Thymus (tissue), 11 donors: ENCODE results near the gene TBC1D14. TPM values are rescaled to one million over a fixed set of nuclear protein-coding genes. Genes with fewer than 3 reads are reported as not detected.

Experiments used
- DNase-seq, 9 donors: peaks; one replicate each; pipeline ENCODE4 v3.0.0-alpha.2; 2013; ENCODE audit warnings: low spot score in 9 of 9, low read depth in 6 of 9, missing footprints in 1 of 9
- H3K27ac ChIP-seq, 2 donors: one replicate each; pipeline ENCODE4 v1.5.1; 2013; ENCODE audit warnings: control low read depth in 1 of 2, low read depth in 1 of 2, low read length in 1 of 2, mild to moderate bottlenecking in 1 of 2, moderate library complexity in 1 of 2
- H3K27me3 ChIP-seq, 2 donors: one replicate each; pipeline ENCODE4 v1.5.1; 2013; ENCODE audit warnings: low read length in 1 of 2; ENCODE audit not compliant: control insufficient read depth in 2 of 2, insufficient read depth in 1 of 2
- H3K36me3 ChIP-seq, 2 donors: one replicate each; pipeline ENCODE4 v1.5.1; 2013; ENCODE audit warnings: low read length in 1 of 2, mild to moderate bottlenecking in 1 of 2, moderate library complexity in 1 of 2; ENCODE audit not compliant: control insufficient read depth in 2 of 2, insufficient read depth in 2 of 2
- H3K4me1 ChIP-seq, 2 donors: one replicate each; pipeline ENCODE4 v1.5.1; 2013; ENCODE audit warnings: low read length in 2 of 2; ENCODE audit not compliant: control insufficient read depth in 2 of 2, insufficient read depth in 2 of 2
- H3K4me3 ChIP-seq, 2 donors: one replicate each; pipeline ENCODE4 v1.5.1; 2013; ENCODE audit warnings: low read length in 2 of 2, control low read depth in 1 of 2, mild to moderate bottlenecking in 1 of 2
- H3K9me3 ChIP-seq, 2 donors: one replicate each; pipeline ENCODE4 v1.5.1; 2013; ENCODE audit warnings: low read length in 1 of 2, mild to moderate bottlenecking in 1 of 2; ENCODE audit not compliant: control insufficient read depth in 2 of 2, insufficient read depth in 1 of 2
- WGBS: extraction: QIAGEN DNeasy Blood & Tissue Kit; methylation state at CpG from one replicate; pipeline ENCODE4 v1.1.7; 2013; 5-methylcytosine and 5-hydroxymethylcytosine counted together
- polyA plus RNA-seq: library from polyadenylated mRNA; stranded (reverse); fragments of 200-250 nt; gene quantifications from one replicate; pipeline ENCODE4 v1.2.3, GENCODE V29; 2013
- total RNA-seq: library from RNA; stranded (reverse); fragments of 120-200 nt; gene quantifications from one replicate; pipeline ENCODE4 v1.2.4, GENCODE V29; 2013
- donor health status: healthy.

Gene TBC1D14
- total and polyA plus RNA-seq, 2 donors, result 28.4 to 59.6 TPM

DNA sequence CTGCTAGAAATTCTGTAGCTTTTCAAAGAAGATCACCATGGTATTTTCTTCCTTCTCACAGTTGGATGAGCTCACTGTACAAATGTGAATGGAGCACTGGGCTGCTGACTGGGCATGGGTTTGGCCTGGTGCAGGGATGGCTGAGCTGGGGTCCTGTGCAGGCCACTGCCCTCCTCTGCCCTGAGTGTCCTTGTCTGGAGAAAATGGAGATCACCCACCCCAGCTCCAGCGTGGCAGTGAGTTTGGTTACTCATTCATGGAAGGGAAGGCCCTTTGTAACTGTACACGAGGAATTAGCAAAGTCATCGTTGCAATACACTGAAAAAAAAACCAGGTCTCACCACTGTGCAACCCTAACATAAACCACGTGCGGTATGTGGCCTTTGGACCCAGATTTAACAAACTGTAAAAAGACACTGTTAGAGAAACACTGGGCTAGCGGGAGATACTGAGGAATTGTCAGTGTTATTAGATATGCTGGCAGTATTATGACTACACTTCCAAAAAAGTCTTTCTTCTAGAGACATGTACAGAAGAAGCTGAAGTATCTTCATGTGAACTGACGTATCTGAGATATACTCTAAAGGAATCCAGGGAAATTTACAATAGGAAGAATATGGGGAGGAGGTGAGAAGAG lies 16.1 kb upstream of the TBC1D14 start:
- Histone ChIP-seq H3K27me3 (no peaks in the 10 kb centered on the region), H3K4me3 (no peak overlapping the region), H3K27ac (no peak overlapping the region), H3K4me1 (peaks cover 6 to 16% of the 10 kb centered on the region in 2 donors), H3K9me3 (peaks cover 4 to 27% of the 10 kb centered on the region in 2 donors), H3K36me3 (no peaks in the 10 kb centered on the region)
- no peak for DNase-seq
- WGBS, result 32% methylated on average over 7 of the region's 7 CpGs

DNA sequence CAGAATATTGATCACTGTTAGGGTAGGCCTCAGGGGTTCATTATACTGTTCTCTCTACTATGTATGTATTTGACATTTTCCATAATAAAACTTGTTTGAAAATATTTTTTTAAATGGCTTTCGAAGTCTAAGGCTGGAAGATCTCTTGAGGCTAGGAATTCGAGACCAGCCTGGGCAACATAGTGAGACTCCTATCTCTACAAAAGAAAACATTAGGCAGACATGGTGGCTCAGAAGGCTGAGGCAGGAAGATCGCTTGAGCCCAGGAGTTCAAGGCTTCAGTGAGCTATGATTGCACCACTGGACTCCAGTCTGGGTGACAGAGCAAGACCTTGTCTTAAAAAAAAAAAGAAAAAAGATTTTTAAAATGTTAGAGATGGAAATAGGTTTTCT lies 15.5 kb upstream of the TBC1D14 start:
- peaks cover 4 to 22% of the 10 kb centered on the region in 2 donors for H3K9me3 ChIP-seq
- H3K27me3 ChIP-seq, result no peaks in the 10 kb centered on the region
- no peak for DNase-seq
- no peak overlapping the region for H3K27ac ChIP-seq
- no peak overlapping the region for H3K4me3 ChIP-seq
- 99% methylated on average over 3 of the region's 3 CpGs for WGBS
- no peaks in the 10 kb centered on the region for H3K36me3 ChIP-seq
- peaks cover 6 to 19% of the 10 kb centered on the region in 2 donors for H3K4me1 ChIP-seq

DNA sequence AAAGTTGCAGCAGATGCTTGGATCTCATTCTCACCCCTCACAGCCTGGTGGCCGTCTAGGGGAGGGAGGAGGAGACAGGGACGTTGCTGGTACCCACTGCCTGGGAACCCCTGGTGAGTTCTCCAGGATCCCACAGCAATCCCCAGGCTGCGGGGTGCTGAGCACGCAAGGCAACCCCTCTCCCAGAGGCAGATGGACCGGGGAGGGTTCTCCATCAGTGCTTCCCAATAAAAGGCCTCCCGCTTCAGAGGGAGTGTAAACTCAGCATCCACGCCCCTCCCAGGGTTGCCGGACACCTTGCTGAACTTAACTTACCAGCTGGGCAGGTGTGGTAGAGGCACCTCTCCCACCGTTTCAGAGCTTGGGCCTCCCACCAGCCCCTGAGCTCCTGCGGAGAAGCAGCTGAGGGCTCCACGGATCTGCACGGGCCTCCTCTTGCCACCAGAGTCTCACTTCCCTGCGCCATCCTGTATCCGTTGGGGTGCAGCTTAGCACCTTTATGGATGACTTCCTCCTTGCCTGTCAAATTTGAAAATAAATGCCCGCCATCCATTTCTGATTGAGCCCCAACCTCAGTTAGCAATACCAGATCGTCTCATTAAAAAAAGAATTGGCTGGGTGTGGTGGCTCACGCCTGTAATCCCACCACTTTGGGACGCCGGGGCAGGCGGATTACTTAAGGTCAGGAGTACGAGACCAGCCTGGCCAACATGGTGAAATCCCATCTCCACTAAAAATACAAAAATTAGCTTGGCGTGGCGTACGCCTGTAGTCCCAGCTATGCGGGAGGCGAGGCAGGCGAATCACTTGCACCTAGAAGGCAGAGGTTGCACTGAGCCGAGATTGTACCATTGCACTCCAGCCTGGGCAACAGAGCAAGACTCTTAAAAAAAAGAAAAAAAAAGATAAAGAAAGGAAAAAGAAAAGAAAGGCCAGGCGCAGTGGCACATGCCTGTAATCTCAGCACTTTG lies 14.8 kb upstream of the TBC1D14 start:
- Histone ChIP-seq H3K4me3 (no peak overlapping the region), H3K4me1 (peaks cover 6 to 19% of the 10 kb centered on the region in 2 donors), H3K27me3 (no peaks in the 10 kb centered on the region), H3K27ac (no peak overlapping the region), H3K9me3 (peaks cover 4 to 14% of the 10 kb centered on the region in 2 donors), H3K36me3 (no peaks in the 10 kb centered on the region)
- WGBS, result 95% methylated on average over 29 of the region's 29 CpGs
- no peak for DNase-seq

DNA sequence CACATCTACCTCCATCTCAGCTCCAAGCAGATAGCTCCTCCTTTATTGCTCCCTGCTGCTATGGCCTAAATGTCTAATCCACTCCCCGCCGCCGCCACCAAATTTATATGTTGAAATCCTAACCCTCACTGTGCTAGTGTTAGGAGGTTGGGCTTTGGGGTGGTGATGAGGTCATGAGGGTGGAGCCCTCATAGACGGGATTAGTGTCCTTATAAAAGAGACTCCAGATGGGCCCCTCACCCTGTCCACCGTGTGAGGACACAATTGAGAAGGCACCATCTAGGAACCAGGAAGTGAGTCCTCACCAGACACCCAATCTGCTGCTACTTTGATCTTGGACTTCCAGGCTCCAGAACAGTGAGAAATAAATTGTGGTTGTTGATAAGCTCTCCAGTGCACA lies 13.6 kb upstream of the TBC1D14 start:
- H3K36me3 ChIP-seq, result no peaks in the 10 kb centered on the region
- H3K9me3 ChIP-seq, result peaks cover 0 to 4% of the 10 kb centered on the region in 2 donors
- no peaks in the 10 kb centered on the region for H3K27me3 ChIP-seq
- H3K4me1 ChIP-seq, result peaks cover 6 to 19% of the 10 kb centered on the region in 2 donors
- DNase-seq, result no peak
- H3K4me3 ChIP-seq, result no peak overlapping the region
- WGBS, result 96% methylated on average over 5 of the region's 5 CpGs
- H3K27ac ChIP-seq, result no peak overlapping the region

DNA sequence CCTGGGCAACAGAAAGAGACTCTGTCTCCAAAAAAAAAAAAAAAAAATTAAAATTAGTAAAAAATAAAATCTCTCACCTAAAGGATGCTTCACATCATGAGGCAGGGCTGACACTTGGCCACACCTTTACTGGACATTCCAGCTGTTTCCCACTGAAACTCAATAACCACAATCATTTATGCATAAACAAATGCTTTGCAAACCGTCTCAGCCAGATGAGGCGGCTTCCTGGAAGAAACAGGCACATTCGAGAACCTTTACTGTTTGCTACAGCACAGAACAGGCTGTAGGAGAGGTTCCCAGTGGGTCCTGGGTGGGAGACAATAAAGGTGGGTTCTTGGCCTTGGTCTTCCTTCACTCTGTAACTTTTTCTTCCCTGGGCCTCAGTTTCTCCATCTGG lies 10.9 kb upstream of the TBC1D14 start:
- DNase-seq, result no peak
- Histone ChIP-seq H3K36me3 (no peaks in the 10 kb centered on the region), H3K4me1 (peaks cover 0 to 8% of the 10 kb centered on the region in 2 donors), H3K27me3 (no peaks in the 10 kb centered on the region), H3K9me3 (no peaks in the 10 kb centered on the region), H3K4me3 (no peak overlapping the region), H3K27ac (peak overlapping the region in 1 of 2 donors; percentile 60)
- WGBS, result 90% methylated on average over 3 of the region's 3 CpGs

DNA sequence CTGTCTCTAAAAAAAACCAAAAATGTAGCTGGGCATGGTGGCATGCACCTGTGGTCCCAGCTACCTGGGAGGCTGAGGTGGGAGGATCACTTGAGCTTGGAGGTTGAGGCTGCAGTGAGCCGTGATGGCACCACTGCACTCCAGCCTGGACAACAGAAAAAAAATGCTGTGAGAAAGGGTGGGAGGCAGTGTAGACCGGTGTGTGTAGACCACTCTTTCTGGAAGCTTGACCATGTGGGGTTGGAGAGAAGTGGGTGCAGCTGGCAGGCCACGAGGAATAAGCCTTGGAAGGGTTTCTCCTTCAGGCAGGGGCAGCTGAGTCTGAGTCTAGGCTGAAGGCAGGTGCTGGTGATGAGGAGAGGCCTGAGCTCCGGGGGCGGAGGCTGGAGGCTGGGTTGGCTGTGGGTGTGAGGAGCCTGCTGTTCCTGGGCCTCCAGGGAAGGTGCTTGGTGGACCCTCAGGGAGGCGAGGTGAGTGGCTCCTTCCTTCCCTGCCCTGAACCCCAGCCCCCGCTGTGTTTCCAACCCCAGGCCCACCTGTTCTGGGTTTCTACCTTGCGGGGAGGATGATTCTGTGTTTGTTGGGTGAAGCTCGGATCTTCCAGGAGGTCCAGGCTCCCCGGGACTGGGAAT lies 9.3 kb upstream of the TBC1D14 start:
- Histone ChIP-seq H3K9me3 (no peaks in the 10 kb centered on the region), H3K27me3 (no peaks in the 10 kb centered on the region), H3K4me1 (peaks cover 0 to 9% of the 10 kb centered on the region in 2 donors), H3K27ac (no peak overlapping the region), H3K36me3 (no peaks in the 10 kb centered on the region), H3K4me3 (no peak overlapping the region)
- DNase-seq, result no peak
- WGBS, result 96% methylated on average over 10 of the region's 10 CpGs

DNA sequence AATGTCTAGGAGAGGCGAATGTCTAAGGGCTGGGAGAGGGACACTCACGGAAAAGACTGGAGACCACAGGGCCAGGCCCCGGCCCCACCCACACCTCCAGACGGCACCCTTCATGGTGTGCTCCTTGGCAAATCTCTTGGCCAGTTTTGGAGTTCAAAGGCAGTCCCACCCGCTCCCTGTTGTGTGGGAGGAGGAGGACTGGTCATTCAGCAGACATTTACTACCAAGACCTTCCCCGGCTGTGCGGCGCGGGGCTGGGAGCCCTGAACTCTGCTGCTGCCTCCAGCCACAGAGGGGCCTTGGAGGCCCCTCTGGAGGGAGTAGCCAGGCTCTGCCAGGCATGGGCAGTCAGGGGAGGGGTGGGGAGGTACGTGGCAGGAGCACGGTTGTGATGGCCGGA lies 8.7 kb upstream of the TBC1D14 start:
- Histone ChIP-seq H3K27me3 (peaks cover 0 to 2% of the 10 kb centered on the region in 2 donors), H3K9me3 (no peaks in the 10 kb centered on the region), H3K4me1 (peaks cover 0 to 10% of the 10 kb centered on the region in 2 donors), H3K4me3 (no peak overlapping the region), H3K27ac (no peak overlapping the region), H3K36me3 (no peaks in the 10 kb centered on the region)
- 97% methylated on average over 12 of the region's 12 CpGs for WGBS
- no peak for DNase-seq

DNA sequence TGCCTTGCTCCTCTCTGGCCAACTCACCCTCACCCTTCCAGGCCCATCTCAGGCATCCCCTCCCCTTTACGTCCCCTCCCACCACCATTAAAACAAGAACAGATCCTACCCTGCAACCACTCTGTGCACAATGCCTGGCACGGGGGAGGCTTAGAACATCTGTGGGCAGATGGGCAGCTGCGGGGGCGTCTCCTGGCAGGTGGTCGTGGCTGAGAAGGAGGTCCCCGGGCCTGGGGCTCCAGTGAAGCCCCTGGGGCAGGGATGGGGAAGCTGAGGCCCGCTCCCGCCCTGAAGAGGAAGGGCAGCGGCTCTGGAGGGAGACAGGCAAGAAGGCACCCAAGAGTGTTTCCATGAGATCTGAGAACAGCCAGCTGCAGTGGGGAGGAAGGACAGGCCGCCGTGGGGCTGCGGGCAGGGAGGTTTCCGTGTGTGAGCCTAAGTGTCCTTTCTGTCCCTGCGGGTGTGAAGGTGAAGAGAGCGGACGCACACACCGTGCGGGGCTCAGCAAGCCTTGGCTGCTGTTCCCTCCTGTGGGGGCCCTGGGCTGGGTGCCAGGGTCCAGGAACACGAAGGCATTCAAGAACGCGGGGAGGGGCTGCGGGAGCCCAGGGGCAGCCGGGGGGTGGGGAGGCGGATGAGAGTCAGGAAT lies 7.8 kb upstream of the TBC1D14 start:
- 93% methylated on average over 24 of the region's 24 CpGs for WGBS
- DNase-seq, result no peak
- Histone ChIP-seq H3K4me3 (no peak overlapping the region), H3K27ac (no peak overlapping the region), H3K9me3 (no peaks in the 10 kb centered on the region), H3K27me3 (peaks cover 0 to 7% of the 10 kb centered on the region in 2 donors), H3K4me1 (peaks cover 0 to 10% of the 10 kb centered on the region in 2 donors), H3K36me3 (no peaks in the 10 kb centered on the region)
